ENCODE data around the gene CEP97.
"Not testable (repeated sequence)": the region's sequence is repeated elsewhere in the genome, so short reads cannot be mapped to it uniquely, and the experiment has no call there.

The CEP97 gene

DNA sequence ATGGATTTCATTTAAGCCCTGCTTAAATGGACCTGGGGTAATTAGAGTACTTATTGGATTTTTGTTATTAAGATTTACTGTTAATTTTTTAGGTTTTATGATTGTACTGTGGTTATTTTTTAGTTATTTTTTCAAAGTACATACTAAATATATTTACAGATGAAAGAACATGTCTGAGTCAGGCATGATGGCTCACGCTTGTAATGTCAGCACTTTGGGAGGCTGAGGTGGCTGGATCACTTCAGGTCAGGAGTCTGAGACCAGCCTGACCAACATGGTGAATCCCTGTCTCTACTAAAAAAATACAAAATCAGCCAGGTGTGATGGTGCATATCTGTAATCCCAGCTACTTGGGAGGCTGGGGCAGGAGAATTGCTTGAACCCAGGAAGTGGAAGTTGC is 21.7 kb upstream of the CEP97 start:
- no peak overlapping the region for H3K4me3 ChIP-seq (ENCODE audit: low read depth, low read length)

DNA sequence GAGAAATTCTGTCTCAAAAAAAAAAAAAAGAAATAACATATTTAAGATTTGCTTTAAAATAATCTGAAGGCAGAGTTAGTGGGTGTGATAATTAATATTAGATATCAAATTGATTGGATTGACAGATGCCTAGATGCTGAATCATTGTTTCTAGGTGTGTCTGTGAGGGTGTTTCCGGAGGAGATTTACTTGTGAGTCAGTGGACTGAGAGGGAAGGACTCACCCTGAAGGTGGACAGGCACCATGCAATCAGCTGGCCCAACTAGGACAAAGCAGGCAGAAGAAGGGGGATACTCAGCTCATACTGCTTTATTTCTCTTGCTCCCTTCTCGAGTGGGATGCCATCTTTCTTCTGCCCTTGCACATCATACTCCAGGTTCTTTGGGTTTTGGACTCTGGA is 21.2 kb upstream of the CEP97 start:
- no peak overlapping the region for H3K4me3 ChIP-seq (ENCODE audit: low read depth, low read length)

DNA sequence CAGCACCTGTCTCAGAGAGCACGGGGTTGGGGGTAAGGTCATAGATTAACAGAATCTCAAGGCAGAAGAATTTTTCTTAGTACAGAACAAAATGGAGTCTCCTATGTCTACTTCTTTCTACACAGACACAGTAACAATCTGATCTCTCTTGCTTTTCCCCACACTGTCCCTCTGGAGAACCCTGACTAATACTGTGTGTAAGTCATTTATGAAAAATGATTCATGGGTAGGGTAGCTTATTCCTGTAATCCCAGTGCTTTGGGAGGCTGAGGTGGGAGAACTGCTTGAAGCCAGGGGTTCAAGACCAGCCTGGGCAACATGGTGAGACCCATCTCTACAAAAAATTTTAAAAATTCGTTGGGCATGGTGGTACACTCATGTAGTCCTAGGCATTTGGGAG is 19.8 kb upstream of the CEP97 start:
- not testable (repeated sequence) for H3K4me3 ChIP-seq (ENCODE audit: low read depth, low read length)

- no peak overlapping the region for H3K4me3 ChIP-seq (ENCODE audit: low read depth, low read length)
These were observed 15.3 kb upstream of the CEP97 start for GRCh38 chr3:101709126-101709525.

- H3K4me3 ChIP-seq (ENCODE audit: low read depth, low read length), result no peak overlapping the region
These were observed 6.0 kb upstream of the CEP97 start for GRCh38 chr3:101718455-101718854.

GRCh38 chr3:101719604-101720185 is 4.7 kb upstream of the CEP97 start:
- no peak overlapping the region for H3K4me3 ChIP-seq (ENCODE audit: low read depth, low read length)

GRCh38 chr3:101720851-101721840 is 3.3 kb upstream of the CEP97 start:
- H3K4me3 ChIP-seq (ENCODE audit: low read depth, low read length), result no peak overlapping the region

DNA sequence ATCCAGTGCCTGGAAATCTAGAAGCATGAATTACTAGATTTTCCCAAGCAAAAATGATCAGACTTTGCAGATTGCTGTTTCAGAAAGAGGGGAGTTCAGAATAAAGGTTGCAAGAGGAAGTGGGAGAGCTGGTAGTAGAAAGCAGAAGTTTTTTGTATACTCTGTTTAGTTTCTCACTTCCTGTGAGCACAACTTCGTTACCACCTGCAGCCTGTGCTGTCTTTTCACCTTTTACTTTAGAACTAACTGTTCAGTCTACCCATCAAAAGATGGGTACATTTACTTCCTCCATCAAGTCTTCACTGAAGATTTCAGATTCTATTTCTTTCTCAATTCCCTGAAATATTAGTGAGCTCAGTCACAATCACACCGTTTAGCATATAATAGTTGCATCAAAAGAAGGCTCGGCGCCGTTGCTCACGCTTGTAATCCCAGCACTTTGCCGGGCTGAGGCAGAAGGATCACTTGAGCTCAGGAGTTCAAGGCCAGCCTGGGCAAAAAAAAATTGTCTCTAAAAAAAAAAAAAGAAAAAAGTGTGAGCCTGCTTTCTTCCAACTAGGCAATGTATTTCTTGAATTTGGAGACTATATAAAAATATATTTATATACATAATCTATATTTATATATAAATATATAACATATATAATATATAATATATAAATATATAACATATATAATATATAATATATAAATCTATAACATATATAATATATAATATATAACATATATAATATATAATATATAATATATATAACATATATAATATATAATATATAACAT is 1.8 kb upstream of the CEP97 start:
- H3K4me3 ChIP-seq (ENCODE audit: low read depth, low read length), result no peak overlapping the region

- peak overlapping the region; percentile 91 for H3K4me3 ChIP-seq (ENCODE audit: low read depth, low read length)
These were observed 928 bp downstream of the CEP97 start for GRCh38 chr3:101725194-101725889.

DNA sequence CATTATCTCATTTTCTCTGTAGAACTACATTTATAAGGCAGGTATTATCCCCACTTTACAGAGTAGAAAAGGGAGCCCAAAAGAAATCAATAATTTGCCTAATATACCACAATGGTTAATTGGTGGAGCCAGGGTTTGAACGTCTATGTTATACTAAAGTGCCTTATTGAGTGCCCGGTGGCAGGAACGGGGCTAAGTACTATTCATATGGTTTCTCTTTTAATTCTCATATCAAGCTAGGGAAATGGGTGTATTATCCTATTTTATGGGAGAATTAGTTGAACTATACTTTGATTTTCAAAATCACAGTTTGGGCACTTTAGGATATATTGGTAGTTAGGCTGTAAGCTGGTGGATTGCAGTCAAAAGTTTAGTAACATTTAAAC is 1.5 kb downstream of the CEP97 start:
- H3K4me3 ChIP-seq (ENCODE audit: low read depth, low read length), result peak overlapping the region; percentile 91

- H3K4me3 ChIP-seq (ENCODE audit: low read depth, low read length), result no peak overlapping the region
These were observed 5.2 kb downstream of the CEP97 start for GRCh38 chr3:101729586-101729985.

- H3K4me3 ChIP-seq (ENCODE audit: low read depth, low read length), result no peak overlapping the region
These were observed 6.4 kb downstream of the CEP97 start for GRCh38 chr3:101730839-101731238.

DNA sequence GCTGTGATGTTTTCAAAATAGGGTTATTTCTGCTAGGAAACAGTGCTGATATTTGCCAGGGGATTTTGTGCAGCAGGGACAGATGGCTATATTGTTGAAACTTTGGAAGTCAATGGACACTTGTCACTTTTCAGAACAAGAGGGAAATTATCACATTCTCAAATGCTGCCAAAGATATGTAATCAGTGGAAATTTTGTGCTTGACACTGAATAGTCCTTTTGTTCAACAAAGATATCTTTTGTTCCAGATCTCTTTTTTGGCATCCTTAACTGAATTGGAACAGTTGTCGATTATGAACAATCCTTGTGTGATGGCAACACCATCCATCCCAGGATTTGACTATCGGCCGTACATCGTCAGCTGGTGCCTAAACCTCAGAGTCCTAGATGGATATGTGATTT is 7.8 kb downstream of the CEP97 start:
- H3K4me3 ChIP-seq (ENCODE audit: low read depth, low read length), result no peak overlapping the region

DNA sequence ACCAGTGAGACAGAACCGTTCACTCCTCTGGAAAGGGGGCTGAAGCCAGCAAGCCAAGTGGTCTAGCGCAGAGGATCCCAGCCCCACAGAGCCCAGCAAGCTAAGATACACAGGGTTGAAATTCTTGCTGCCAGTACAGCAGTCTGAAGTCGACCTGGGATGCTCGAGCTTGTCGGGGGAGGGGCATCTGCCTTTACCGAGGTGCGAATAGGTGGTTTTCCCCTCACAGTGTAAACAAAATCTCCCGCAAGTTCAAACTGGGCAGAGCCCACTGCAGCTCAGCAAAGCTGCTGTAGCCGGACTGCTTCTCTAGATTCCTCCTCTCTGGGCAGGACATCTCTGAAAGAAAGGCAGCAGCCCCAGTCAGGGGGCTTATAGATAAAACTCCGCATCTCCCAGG is 11.4 kb downstream of the CEP97 start:
- H3K4me3 ChIP-seq (ENCODE audit: low read depth, low read length), result no peak overlapping the region

DNA sequence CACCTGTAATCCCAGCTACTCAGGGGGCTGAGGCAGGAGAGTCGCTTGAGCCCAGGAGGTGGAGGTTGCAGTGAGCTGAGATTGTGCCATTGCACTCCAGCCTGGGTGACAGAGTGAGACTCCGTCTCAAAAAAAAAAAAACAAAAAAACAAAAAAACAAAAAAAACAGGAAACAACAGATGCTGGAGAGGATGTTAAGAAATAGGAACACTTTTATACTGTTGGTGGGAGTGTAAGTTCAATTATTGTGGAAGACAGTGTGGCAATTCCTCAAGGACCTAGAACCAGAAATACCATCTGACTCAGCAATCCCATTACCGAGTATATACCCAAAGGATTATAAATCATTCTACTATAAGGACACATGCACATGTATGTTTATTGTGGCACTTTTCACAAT is 17.5 kb downstream of the CEP97 start:
- H3K4me3 ChIP-seq (ENCODE audit: low read depth, low read length), result not testable (repeated sequence)

- H3K4me3 ChIP-seq (ENCODE audit: low read depth, low read length), result no peak overlapping the region
These were observed 20.4 kb downstream of the CEP97 start for GRCh38 chr3:101744811-101745210.

DNA sequence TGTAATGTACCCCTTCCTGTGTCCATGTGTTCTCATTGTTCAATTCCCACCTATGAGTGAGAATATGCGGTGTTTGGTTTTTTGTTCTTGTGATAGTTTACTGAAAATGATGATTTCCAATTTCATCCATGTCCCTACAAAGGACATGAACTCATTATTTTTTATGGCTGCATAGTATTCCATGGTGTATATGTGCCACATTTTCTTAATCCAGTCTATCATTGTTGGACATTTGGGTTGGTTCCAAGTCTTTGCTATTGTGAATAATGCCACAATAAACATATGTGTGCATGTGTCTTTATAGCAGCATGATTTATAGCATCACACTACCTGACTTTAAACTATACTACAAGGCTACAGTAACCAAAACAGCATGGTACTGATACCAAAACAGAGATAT is 21.5 kb downstream of the CEP97 start:
- H3K4me3 ChIP-seq (ENCODE audit: low read depth, low read length), result not testable (repeated sequence)

GRCh38 chr3:101753386-101754113 is 29.1 kb downstream of the CEP97 start:
- not testable (repeated sequence) for H3K4me3 ChIP-seq (ENCODE audit: low read depth, low read length)

GRCh38 chr3:101758224-101758623 is 33.8 kb downstream of the CEP97 start:
- H3K4me3 ChIP-seq (ENCODE audit: low read depth, low read length), result no peak overlapping the region

DNA sequence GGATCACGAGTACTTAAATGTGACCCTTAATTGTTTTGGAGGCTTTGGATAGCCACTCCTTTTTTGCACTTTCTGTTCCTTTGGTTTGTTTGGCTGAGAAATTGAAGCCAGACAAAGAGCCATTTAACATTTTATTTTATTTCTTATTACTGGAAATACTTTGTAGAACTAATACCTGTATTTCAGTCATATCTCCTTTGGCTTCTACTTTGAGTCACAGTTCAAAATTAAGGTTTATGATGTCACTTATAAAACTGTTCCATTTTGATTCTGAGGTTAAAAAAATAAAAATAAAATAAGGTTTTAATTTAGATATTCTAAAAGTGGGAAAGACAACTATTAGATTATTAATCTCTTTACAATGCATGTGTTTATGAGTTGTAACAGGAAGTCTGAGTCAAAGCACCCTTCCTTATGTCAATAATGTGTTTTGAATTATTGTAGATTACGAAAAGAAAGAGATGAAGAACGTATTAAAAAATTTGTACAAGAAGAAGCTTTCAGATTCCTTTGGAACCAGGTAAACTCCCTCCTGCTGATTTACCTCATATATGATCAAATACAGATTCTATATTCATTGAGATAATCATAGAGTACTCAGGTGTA is 37.7 kb downstream of the CEP97 start:
- H3K4me3 ChIP-seq (ENCODE audit: low read depth, low read length), result no peak overlapping the region

Measured in iPS-11a (cell line).